H1 (cell line): ENCODE results near the gene STARD3. TPM values are rescaled to one million over a fixed set of nuclear protein-coding genes. Genes with fewer than 3 reads are reported as not detected.

Experiments
- CTCF ChIA-PET: fragments of 300-600 bp; sonication (Branson Sonifier 250); formaldehyde crosslinking; loops from one replicate; lab custom pipeline; 2021; ENCODE audit not compliant: partially characterized antibody; lab: Charles Lee
- POLR2A ChIA-PET: fragments of 300-600 bp; sonication (Branson Sonifier 250); formaldehyde crosslinking; loops from one replicate; lab custom pipeline; 2021; ENCODE audit warnings: inconsistent platforms; ENCODE audit not compliant: partially characterized antibody; lab: Charles Lee
- DNase-seq, 2 experiments: peaks; one replicate each; pipeline versions ENCODE4 v3.0.0 to v3.0.0-alpha.2; 2010 to 2022; ENCODE audit warnings: low spot score in 2 of 2, low read depth in 1 of 2, mixed read lengths in 1 of 2
- FAIRE-seq: peaks from 2 replicates; lab custom pipeline; 2011; peaks lifted over from hg19 to GRCh38; lab: Jason Lieb, UNC
- H2AFZ ChIP-seq: 2 replicates; pipeline ENCODE4 v1.8.1; 2012; ENCODE audit warnings: low read length, inconsistent platforms
- H2AK5ac ChIP-seq: 2 replicates; pipeline ENCODE4 v1.6.1; 2013; ENCODE audit warnings: low read depth, low read length
- H2BK120ac ChIP-seq: replicated peaks from 2 replicates; pipeline ENCODE3; 2013; ENCODE audit warnings: low read depth, low read length, inconsistent platforms
- H2BK12ac ChIP-seq: 2 replicates; pipeline ENCODE4 v1.6.1; 2013; ENCODE audit warnings: low read depth, low read length
- H2BK15ac ChIP-seq: 2 replicates; pipeline ENCODE4 v1.6.1; 2013; ENCODE audit warnings: low read length
- H2BK20ac ChIP-seq: 2 replicates; pipeline ENCODE4 v1.6.1; 2013; ENCODE audit warnings: low read length
- H2BK5ac ChIP-seq: 2 replicates; pipeline ENCODE4 v1.6.1; 2013; ENCODE audit warnings: low read depth, low read length
- H3K14ac ChIP-seq: 2 replicates; pipeline ENCODE4 v1.6.1; 2013; ENCODE audit warnings: inconsistent platforms; ENCODE audit not compliant: insufficient read length
- H3K18ac ChIP-seq: 2 replicates; pipeline ENCODE4 v1.6.1; 2013; ENCODE audit warnings: low read length; ENCODE audit errors: extremely low read depth
- H3K23ac ChIP-seq: 2 replicates; pipeline ENCODE4 v1.6.1; 2013; ENCODE audit warnings: inconsistent platforms; ENCODE audit not compliant: insufficient read length
- H3K23me2 ChIP-seq: 2 replicates; pipeline ENCODE4 v1.6.1; 2013; ENCODE audit warnings: low read depth, low read length
- H3K27ac ChIP-seq: 2 replicates; pipeline ENCODE4 v1.6.1; 2011; ENCODE audit warnings: low read depth, low read length, inconsistent platforms
- H3K27me3 ChIP-seq, 4 experiments: replicated peaks in 1 of 4; 1 replicate in 1 of 4; 2 replicates in 3 of 4; pipeline versions ENCODE4 v1.6.1 to v1.8.1; 2011 to 2013; ENCODE audit warnings: low read length in 3 of 4, mild to moderate bottlenecking in 3 of 4, inconsistent platforms in 2 of 4, mixed read lengths in 2 of 4, moderate library complexity in 1 of 4; ENCODE audit not compliant: control insufficient read depth in 3 of 4, insufficient read depth in 3 of 4; ENCODE audit errors: extremely low read depth in 1 of 4
- H3K36me3 ChIP-seq, 4 experiments: 2 replicates each; pipeline versions ENCODE4 v1.6.1 to v1.8.1; 2011 to 2013; ENCODE audit warnings: mild to moderate bottlenecking in 4 of 4, low read length in 3 of 4, moderate library complexity in 2 of 4, control low read depth in 1 of 4, inconsistent platforms in 1 of 4; ENCODE audit not compliant: insufficient read depth in 4 of 4, control insufficient read depth in 2 of 4
- H3K4ac ChIP-seq: replicated peaks from 2 replicates; pipeline ENCODE3; 2013; ENCODE audit warnings: low read length, low read depth, mixed read lengths, inconsistent platforms; ENCODE audit not compliant: insufficient read length
- H3K4me1 ChIP-seq, 4 experiments: replicated peaks in 1 of 4; 1 replicate in 1 of 4; 2 replicates in 3 of 4; pipeline versions ENCODE4 v1.6.1 to v1.8.1; 2011 to 2013; ENCODE audit warnings: low read length in 3 of 4, inconsistent platforms in 2 of 4, mixed read lengths in 1 of 4; ENCODE audit not compliant: insufficient read depth in 4 of 4, control insufficient read depth in 3 of 4
- H3K4me2 ChIP-seq, 2 experiments: 2 replicates each; pipeline versions ENCODE4 v1.6.1 to v1.8.1; 2011 to 2013; ENCODE audit warnings: low read depth in 2 of 2, low read length in 2 of 2, control low read depth in 1 of 2, inconsistent platforms in 1 of 2, mild to moderate bottlenecking in 1 of 2; ENCODE audit not compliant: insufficient read depth in 1 of 2
- H3K4me3 ChIP-seq, 4 experiments: fragments of 200-600, 300-600 bp in 1 of 4; sonication (generic), shearing (Covaris generic), sonication (Bioruptor Twin) in 1 of 4; 2 replicates each; pipeline versions ENCODE4 v1.5.1 to v1.8.1; 2011 to 2016; ENCODE audit warnings: low read length in 4 of 4, low read depth in 3 of 4, control low read depth in 2 of 4, inconsistent platforms in 2 of 4, mild to moderate bottlenecking in 2 of 4, mixed read lengths in 1 of 4, moderate library complexity in 1 of 4; ENCODE audit not compliant: insufficient read depth in 2 of 4; ENCODE audit errors: extremely low read depth in 1 of 4
- H3K56ac ChIP-seq: replicated peaks from 2 replicates; pipeline ENCODE3; 2013; ENCODE audit warnings: low read depth, mild to moderate bottlenecking, mixed read lengths, low read length, inconsistent platforms; ENCODE audit not compliant: insufficient read length
- H3K79me1 ChIP-seq: 2 replicates; pipeline ENCODE4 v1.6.1; 2013; ENCODE audit warnings: low read depth, low read length, control low read depth
- H3K79me2 ChIP-seq, 2 experiments: 2 replicates each; pipeline versions ENCODE4 v1.6.1 to v1.8.1; 2012 to 2013; ENCODE audit warnings: low read length in 2 of 2, mild to moderate bottlenecking in 2 of 2, inconsistent platforms in 1 of 2; ENCODE audit not compliant: insufficient read depth in 2 of 2, control insufficient read depth in 1 of 2
- H3K9ac ChIP-seq, 4 experiments: replicated peaks in 1 of 4; 1 replicate in 1 of 4; 2 replicates in 3 of 4; pipeline versions ENCODE4 v1.6.1 to v1.8.1; 2011 to 2013; ENCODE audit warnings: low read depth in 3 of 4, low read length in 3 of 4, control low read depth in 2 of 4, mild to moderate bottlenecking in 2 of 4, moderate library complexity in 2 of 4, inconsistent platforms in 1 of 4; ENCODE audit errors: extremely low read depth in 1 of 4
- H3K9me3 ChIP-seq, 2 experiments: 2 replicates each; pipeline versions ENCODE4 v1.6.1 to v1.8.1; 2012 to 2013; ENCODE audit warnings: mild to moderate bottlenecking in 2 of 2, moderate library complexity in 2 of 2, control low read depth in 1 of 2, inconsistent platforms in 1 of 2, low read depth in 1 of 2, low read length in 1 of 2, mixed read lengths in 1 of 2; ENCODE audit not compliant: insufficient read depth in 2 of 2
- H4K20me1 ChIP-seq, 2 experiments: replicated peaks in 1 of 2; 2 replicates each; pipeline versions ENCODE3 to v1.8.1; 2011 to 2013; ENCODE audit warnings: inconsistent platforms in 2 of 2, low read length in 2 of 2, mild to moderate bottlenecking in 1 of 2; ENCODE audit not compliant: insufficient read depth in 2 of 2, control insufficient read depth in 1 of 2
- H4K5ac ChIP-seq: 2 replicates; pipeline ENCODE4 v1.6.1; 2013; ENCODE audit warnings: low read length, low read depth, mixed read lengths, inconsistent platforms; ENCODE audit not compliant: insufficient read length
- H4K8ac ChIP-seq: 2 replicates; pipeline ENCODE4 v1.8.0; 2013; ENCODE audit warnings: mild to moderate bottlenecking, moderate library complexity, low read length, inconsistent platforms; ENCODE audit not compliant: insufficient read depth; ENCODE audit errors: extremely low read depth
- H4K91ac ChIP-seq: replicated peaks from 2 replicates; pipeline ENCODE3; 2013; ENCODE audit warnings: low read length, mixed read lengths, inconsistent platforms; ENCODE audit not compliant: insufficient read length
- CTBP2 ChIP-seq: IDR thresholded peaks from 2 replicates; pipeline ENCODE4 v1.7.0; 2011; ENCODE audit warnings: borderline replicate concordance, mild to moderate bottlenecking, moderate library complexity, mixed read lengths, low read length; ENCODE audit not compliant: insufficient read depth, insufficient read length
- EGR1 ChIP-seq: IDR thresholded peaks from 2 replicates; pipeline ENCODE4 v1.6.1; 2011; ENCODE audit warnings: low read depth, low read length, borderline replicate concordance
- POLR2A ChIP-seq, 2 experiments: IDR thresholded peaks; 1 replicate in 1 of 2; 2 replicates in 1 of 2; pipeline ENCODE4 v1.6.1; 2011; ENCODE audit warnings: low read depth in 2 of 2, low read length in 2 of 2, mild to moderate bottlenecking in 2 of 2; ENCODE audit errors: control extremely low read depth in 1 of 2
- RBBP5 ChIP-seq: IDR thresholded peaks from 2 replicates; pipeline ENCODE4 v1.7.1; 2012; ENCODE audit warnings: low read depth, mild to moderate bottlenecking, inconsistent platforms, low read length, moderate library complexity, borderline replicate concordance
- SIN3A ChIP-seq, 2 experiments: IDR thresholded peaks in 1 of 2; conservative IDR thresholded peaks in 1 of 2; 2 replicates each; pipeline ENCODE4 v1.6.1; 2011 to 2012; ENCODE audit warnings: low read length in 2 of 2, improper control_type of control experiment in 1 of 2, low read depth in 1 of 2, mild to moderate bottlenecking in 1 of 2
- SIX5 ChIP-seq: IDR thresholded peaks from 2 replicates; pipeline ENCODE4 v1.6.1; 2011; ENCODE audit warnings: mild to moderate bottlenecking, low read depth, low read length
- WGBS, 2 experiments: shearing (Covaris generic) in 1 of 2; methylation state at CpG; one replicate each; pipeline versions ENCODE4 v1.1.6 to v1.1.7; 2013 to 2015; ENCODE audit warnings: low lambda C conversion rate in 2 of 2, mixed read lengths in 2 of 2, inconsistent platforms in 1 of 2, low coverage in 1 of 2, missing lambda C conversion rate in 1 of 2; ENCODE audit not compliant: insufficient replicate concordance in 2 of 2, insufficient coverage in 1 of 2, insufficient read length in 1 of 2; ENCODE audit errors: extremely low coverage in 1 of 2, missing lambda C conversion rate in 1 of 2; 5-methylcytosine and 5-hydroxymethylcytosine counted together
- polyA plus RNA-seq, 7 experiments: library from polyadenylated mRNA; depleted of rRNA in 3 of 7; stranded (reverse) in 5 of 7; unstranded in 2 of 7; fragments of >200 nt in 5 of 7; fragments of 200-250 nt in 2 of 7; gene quantifications; 1 replicate in 5 of 7; 2 replicates in 1 of 7; 4 replicates in 1 of 7; pipeline versions ENCODE4 v1.2.1 to v1.2.3, GENCODE V29; 2011 to 2013; ENCODE audit warnings: missing spikeins in 2 of 7, mixed read lengths in 2 of 7
- total RNA-seq: library from RNA; stranded (reverse); fragmentation: NEBNext Ultra II Directional; extraction: Animal tissue kit (Norgen Biotek cat#: 25700); gene quantifications from 2 replicates; pipeline ENCODE4 v1.2.1, GENCODE V29; 2021

The STARD3 gene
- total and polyA plus RNA-seq, 2 of the 8 experiments (the other 6 are each of a cell fraction or from before 2014, with no cell fraction given), result 47.6 to 80.3 TPM

GRCh38 chr17:39701012-39701783 is 64.3 kb downstream of the STARD3 start:
- POLR2A ChIA-PET, result interaction anchor here (0.9 to 38.1 kb wide), 15 partner anchors 8 to 80 kb away, joined by 3 to 708 read pairs (median 6); partner anchors contain the start of genes MIEN1, PGAP3, PNMT and STARD3
- CTCF ChIA-PET, result interaction anchor here (1.5 to 52.4 kb wide), 10 partner anchors 9 to 67 kb away, joined by 3 to 1885 read pairs (median 9); partner anchors contain the start of genes MIEN1, PGAP3, PNMT and PPP1R1B

More at GRCh38 chr17:39701012-39701783, 64.3 kb downstream of the STARD3 start:
- Histone ChIP-seq H2BK120ac (no peak overlapping the region), H2AFZ (no peak overlapping the region), H3K9ac (peak overlapping the region; percentile 8 to 74 (median 44); a peak in 6 of 7 replicates), H3K36me3 (no peaks in the 10 kb centered on the region; a peak in 1 of 8 replicates), H3K4ac (peak overlapping the region; percentile 6), H3K9me3 (no peaks in the 10 kb centered on the region), H2BK15ac (peak overlapping the region; percentile 54; the same call in 1 of the 2 replicates), H3K56ac (peak overlapping the region; percentile 42), H4K91ac (peak overlapping the region; percentile 31), H3K23me2 (peaks cover 13% of the 10 kb centered on the region), H3K14ac (peak overlapping the region; percentile 11), H2BK20ac (no peak overlapping the region), H3K23ac (no peak overlapping the region), H4K5ac (peak overlapping the region; percentile 13), H3K27ac (peak overlapping the region; percentile 4; the same call in 1 of the 2 replicates), H3K79me2 (peaks cover 42 to 82% of the 10 kb centered on the region in 2 experiments), H4K20me1 (peaks cover 13 to 19% of the 10 kb centered on the region in 2 experiments), H3K27me3 (no peaks in the 10 kb centered on the region), H2AK5ac (0 out of 2 replicates have a peak overlapping the region, but pooled peaks have one; percentile 78), H2BK12ac (peak overlapping the region; percentile 13; the same call in 1 of the 2 replicates), H3K4me2 (peak overlapping the region; percentile 88 to 94), H3K4me1 (peaks cover 17 to 49% (median 32%) of the 10 kb centered on the region in 4 experiments), H3K4me3 (peak overlapping the region; percentile 78 to 98 (median 89)), H3K79me1 (peaks cover 18% of the 10 kb centered on the region), H3K18ac (peak overlapping the region; percentile 55; the same call in 1 of the 2 replicates), H4K8ac (no peak overlapping the region), H2BK5ac (peak overlapping the region; percentile 92)
- TF ChIP-seq CTBP2 (peak; percentile 30), POLR2A (IDR thresholded peaks at IDR 0.05; ENCODE audit: control extremely low read depth in 1 of 2, low read depth in 2 of 2, low read length in 2 of 2) (peak in 1 of 2 experiments; percentile 16; a peak in 1 of 3 replicates), EGR1 (no peak), RBBP5 (peak; percentile 61; the same call in 1 of the 2 replicates), SIX5 (no peak), SIN3A (conservative IDR thresholded peaks at IDR 0.05 in 1 of 2, IDR thresholded peaks at IDR 0.05 in 1 of 2; ENCODE audit: low read depth in 1 of 2, low read length in 2 of 2) (peak in 1 of 2 experiments; percentile 65; a peak in 1 of 4 replicates)
- FAIRE-seq (no peak), DNase-seq (no peak)
- 15% methylated on average over 9 of the region's 10 CpGs; no CpG with 5 or more reads in 1 of the 2 experiments for WGBS, 2 experiments
